Left lung (tissue), 10 donors: ENCODE results near the gene NOXA1. TPM values are rescaled to one million over a fixed set of nuclear protein-coding genes. Genes with fewer than 3 reads are reported as not detected.
A peak's percentile ranks its signal among the peaks of the same experiment; 100 is the strongest.
"Not testable (repeated sequence)": the region's sequence is repeated elsewhere in the genome, so short reads cannot be mapped to it uniquely, and the experiment has no call there.

Experiments
- ATAC-seq: fragments of 200-7000 bp; cut with Tn5 transposase; one replicate; pipeline ENCODE4 v1.9.1; 2020; ENCODE audit warnings: moderate library complexity
- DNase-seq, 4 donors: peaks; one replicate each; pipeline ENCODE4 v3.0.0-alpha.2; 2013 to 2020
- H3K27ac ChIP-seq, 2 donors: fragments of 200-600 bp; sonication (generic) in 1 of 2; one replicate each; pipeline versions ENCODE4 v1.5.0 to v1.8.0; 2020 to 2021
- H3K27me3 ChIP-seq, 2 donors: fragments of 200-600 bp; sonication (generic) in 1 of 2; one replicate each; pipeline versions ENCODE4 v1.5.0 to v1.8.0; 2020 to 2021
- H3K36me3 ChIP-seq, 2 donors: fragments of 200-600 bp; sonication (generic) in 1 of 2; one replicate each; pipeline versions ENCODE4 v1.5.0 to v1.8.0; 2020 to 2021
- H3K4me1 ChIP-seq, 2 donors: fragments of 200-600 bp; one replicate each; pipeline ENCODE4 v1.8.0; 2021
- H3K4me3 ChIP-seq, 2 donors: fragments of 200-600 bp; sonication (generic) in 1 of 2; one replicate each; pipeline versions ENCODE4 v1.5.0 to v1.8.0; 2020 to 2021; ENCODE audit warnings: mild to moderate bottlenecking in 1 of 2
- H3K9me3 ChIP-seq, 2 donors: fragments of 200-600 bp; sonication (generic) in 1 of 2; one replicate each; pipeline versions ENCODE4 v1.5.0 to v1.8.0; 2020 to 2021
- CTCF ChIP-seq, 2 donors: fragments of 200-600 bp; sonication (generic) in 1 of 2; IDR thresholded peaks; one replicate each; pipeline versions ENCODE4 v1.5.0 to v1.8.0; 2021; ENCODE audit warnings: antibody characterized with exemption in 2 of 2
- intact Hi-C, 2 donors: fragments of 100-400 bp; cut with DNase I; formaldehyde crosslinking; loops; one replicate each; pipeline versions ENCODE4 v1.11.2 to v1.14.2; 2022
- polyA plus RNA-seq, 6 donors: library from polyadenylated mRNA; unstranded; fragments of 120-200 nt; gene quantifications; one replicate each; pipeline ENCODE4 v1.2.1, GENCODE V29; 2013; ENCODE audit not compliant: insufficient read length in 6 of 6
- total RNA-seq, 2 donors: library from RNA; stranded (reverse); fragmentation: NEBNext Ultra II Directional; extraction: Animal tissue kit (Norgen Biotek cat#: 25700); gene quantifications; one replicate each; pipeline ENCODE4 v1.2.1, GENCODE V29; 2021
- donor health status: DM: no; HTN: yes; CAD: no.
- donor health status: DM: no; HTN: no; CAD: no.

Gene NOXA1
- total and polyA plus RNA-seq, 8 donors = 4.5 to 8.7 (median 6.9) TPM

- no peak overlapping the region for H3K4me3 ChIP-seq
- peaks cover 0 to 16% of the 10 kb centered on the region in 2 donors for H3K4me1 ChIP-seq
- ATAC-seq = no peak
- peaks cover 0 to 12% of the 10 kb centered on the region in 2 donors for H3K27me3 ChIP-seq
- intact Hi-C loops = no loop called here
- peaks cover 0 to 21% of the 10 kb centered on the region in 2 donors for H3K36me3 ChIP-seq
- no peak for TF ChIP-seq CTCF (IDR thresholded peaks at IDR 0.05)
- H3K27ac ChIP-seq = no peak overlapping the region
- H3K9me3 ChIP-seq = no peaks in the 10 kb centered on the region
- DNase-seq = peak in 2 of 4 donors; percentile 36 to 80
These were observed 24.8 kb downstream of the NOXA1 start for GRCh38 chr9:137447722-137448601.

GRCh38 chr9:137448602-137448962 lies 25.4 kb downstream of the NOXA1 start:
- ATAC-seq (no peak), DNase-seq (no peak)
- Histone ChIP-seq H3K36me3 (peaks cover 0 to 23% of the 10 kb centered on the region in 2 donors), H3K27me3 (peaks cover 0 to 6% of the 10 kb centered on the region in 2 donors), H3K9me3 (no peaks in the 10 kb centered on the region), H3K4me3 (no peak overlapping the region), H3K4me1 (peaks cover 0 to 22% of the 10 kb centered on the region in 2 donors), H3K27ac (no peak overlapping the region)
- intact Hi-C loops = no loop called here
- no peak for TF ChIP-seq CTCF (IDR thresholded peaks at IDR 0.05)

GRCh38 chr9:137449081-137449844 lies 26.1 kb downstream of the NOXA1 start:
- Histone ChIP-seq H3K27ac (no peak overlapping the region), H3K27me3 (no peaks in the 10 kb centered on the region), H3K4me1 (peaks cover 0 to 25% of the 10 kb centered on the region in 2 donors), H3K4me3 (no peak overlapping the region), H3K36me3 (peaks cover 0 to 23% of the 10 kb centered on the region in 2 donors), H3K9me3 (no peaks in the 10 kb centered on the region)
- DNase-seq (peak in 1 of 4 donors; percentile 51), ATAC-seq (no peak)
- intact Hi-C loops = no loop called here
- no peak for TF ChIP-seq CTCF (IDR thresholded peaks at IDR 0.05)

GRCh38 chr9:137449931-137450538 lies 26.8 kb downstream of the NOXA1 start:
- Histone ChIP-seq H3K36me3 (peaks cover 0 to 24% of the 10 kb centered on the region in 2 donors), H3K27ac (no peak overlapping the region), H3K9me3 (no peaks in the 10 kb centered on the region), H3K4me3 (no peak overlapping the region), H3K4me1 (peaks cover 0 to 31% of the 10 kb centered on the region in 2 donors), H3K27me3 (no peaks in the 10 kb centered on the region)
- peak in 1 of 4 donors; percentile 65 for DNase-seq
- intact Hi-C loops = no loop called here
- ATAC-seq = no peak
- no peak for TF ChIP-seq CTCF (IDR thresholded peaks at IDR 0.05)

GRCh38 chr9:137450539-137451222 lies 27.5 kb downstream of the NOXA1 start:
- H3K4me3 ChIP-seq, ATAC-seq, H3K27me3 ChIP-seq, H3K9me3 ChIP-seq, H3K27ac ChIP-seq, intact Hi-C loops: not testable (repeated sequence)
- Histone ChIP-seq H3K4me1 (peaks cover 0 to 26% of the 10 kb centered on the region in 2 donors), H3K36me3 (peaks cover 0 to 30% of the 10 kb centered on the region in 2 donors)
- peak in 2 of 4 donors; percentile 25 to 40 for DNase-seq

GRCh38 chr9:137451264-137452005 lies 28.2 kb downstream of the NOXA1 start:
- ATAC-seq, H3K9me3 ChIP-seq, H3K4me3 ChIP-seq, H3K27ac ChIP-seq, H3K27me3 ChIP-seq, intact Hi-C loops: not testable (repeated sequence)
- peaks cover 0 to 25% of the 10 kb centered on the region in 2 donors for H3K4me1 ChIP-seq
- DNase-seq = peak in 2 of 4 donors; percentile 18 to 19
- H3K36me3 ChIP-seq = peaks cover 0 to 30% of the 10 kb centered on the region in 2 donors
